HL-60 (cell line): ENCODE results near the gene CCDC146.

Source experiments
- DNase-seq, 2 experiments: peaks; one replicate each; pipeline ENCODE4 v3.0.0-alpha.2; 2010 to 2020; ENCODE audit warnings: low read depth in 1 of 2, low spot score in 1 of 2
- H3K27ac ChIP-seq: fragments of 250-450 bp; sonication (Bioruptor Pico); replicated peaks from 2 replicates; pipeline ENCODE4 v1.5.1; 2020; ENCODE audit warnings: mild to moderate bottlenecking, moderate library complexity
- H3K27me3 ChIP-seq: fragments of 250-450 bp; sonication (Bioruptor Pico); 2 replicates; pipeline ENCODE4 v1.5.1; 2021; ENCODE audit warnings: mild to moderate bottlenecking, moderate library complexity; ENCODE audit not compliant: insufficient read depth, poor library complexity, severe bottlenecking
- H3K4me3 ChIP-seq: replicated peaks from 2 replicates; pipeline ENCODE4 v1.5.1; 2011; ENCODE audit warnings: mild to moderate bottlenecking, control low read depth, low read length; ENCODE audit not compliant: insufficient read depth
- GABPA ChIP-seq: IDR thresholded peaks from 2 replicates; pipeline ENCODE4 v1.6.1; 2012; ENCODE audit warnings: low read depth
- POLR2AphosphoS5 ChIP-seq: IDR thresholded peaks from 2 replicates; pipeline ENCODE4 v1.6.1; 2012; ENCODE audit warnings: low read depth
- SPI1 ChIP-seq: IDR thresholded peaks from 2 replicates; pipeline ENCODE4 v1.6.1; 2012; ENCODE audit warnings: low read depth, mild to moderate bottlenecking, borderline replicate concordance
- TF ChIP-seq, protein P1 (sequence below): IDR thresholded peaks from 2 replicates; pipeline ENCODE4 v1.6.1; 2012; ENCODE audit warnings: low read depth; ENCODE audit not compliant: insufficient replicate concordance
- TF ChIP-seq, protein P2 (sequence below): IDR thresholded peaks from one replicate; pipeline ENCODE4 v1.5.1; 2011; ENCODE audit warnings: low read length, control low read depth, inconsistent platforms; ENCODE audit not compliant: insufficient read depth

CCDC146 gene

DNA sequence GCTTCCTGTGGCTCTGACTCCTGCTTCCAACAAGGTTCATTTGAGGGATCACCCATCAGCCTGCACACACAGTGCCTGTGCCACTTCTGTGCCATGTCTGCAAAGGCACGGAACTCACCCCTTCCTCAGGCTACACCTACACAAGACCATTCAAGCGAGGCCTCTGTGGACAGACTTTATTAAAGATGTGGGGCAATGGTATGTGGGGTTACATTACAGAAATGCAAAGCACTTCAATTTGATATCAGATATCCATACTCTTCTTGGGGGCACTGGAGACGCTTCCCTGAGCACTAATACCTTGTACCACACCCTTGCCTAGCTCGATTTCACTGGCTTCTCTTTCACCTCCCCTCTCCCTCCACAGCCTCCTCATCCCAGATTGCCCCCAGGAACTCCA, 161.6 kb downstream of the CCDC146 start:
- H3K4me3 ChIP-seq = no peak overlapping the region
- no peak overlapping the region for H3K27ac ChIP-seq
- H3K27me3 ChIP-seq = no peaks in the 10 kb centered on the region
- DNase-seq = no peak
- TF ChIP-seq, protein P1, sequence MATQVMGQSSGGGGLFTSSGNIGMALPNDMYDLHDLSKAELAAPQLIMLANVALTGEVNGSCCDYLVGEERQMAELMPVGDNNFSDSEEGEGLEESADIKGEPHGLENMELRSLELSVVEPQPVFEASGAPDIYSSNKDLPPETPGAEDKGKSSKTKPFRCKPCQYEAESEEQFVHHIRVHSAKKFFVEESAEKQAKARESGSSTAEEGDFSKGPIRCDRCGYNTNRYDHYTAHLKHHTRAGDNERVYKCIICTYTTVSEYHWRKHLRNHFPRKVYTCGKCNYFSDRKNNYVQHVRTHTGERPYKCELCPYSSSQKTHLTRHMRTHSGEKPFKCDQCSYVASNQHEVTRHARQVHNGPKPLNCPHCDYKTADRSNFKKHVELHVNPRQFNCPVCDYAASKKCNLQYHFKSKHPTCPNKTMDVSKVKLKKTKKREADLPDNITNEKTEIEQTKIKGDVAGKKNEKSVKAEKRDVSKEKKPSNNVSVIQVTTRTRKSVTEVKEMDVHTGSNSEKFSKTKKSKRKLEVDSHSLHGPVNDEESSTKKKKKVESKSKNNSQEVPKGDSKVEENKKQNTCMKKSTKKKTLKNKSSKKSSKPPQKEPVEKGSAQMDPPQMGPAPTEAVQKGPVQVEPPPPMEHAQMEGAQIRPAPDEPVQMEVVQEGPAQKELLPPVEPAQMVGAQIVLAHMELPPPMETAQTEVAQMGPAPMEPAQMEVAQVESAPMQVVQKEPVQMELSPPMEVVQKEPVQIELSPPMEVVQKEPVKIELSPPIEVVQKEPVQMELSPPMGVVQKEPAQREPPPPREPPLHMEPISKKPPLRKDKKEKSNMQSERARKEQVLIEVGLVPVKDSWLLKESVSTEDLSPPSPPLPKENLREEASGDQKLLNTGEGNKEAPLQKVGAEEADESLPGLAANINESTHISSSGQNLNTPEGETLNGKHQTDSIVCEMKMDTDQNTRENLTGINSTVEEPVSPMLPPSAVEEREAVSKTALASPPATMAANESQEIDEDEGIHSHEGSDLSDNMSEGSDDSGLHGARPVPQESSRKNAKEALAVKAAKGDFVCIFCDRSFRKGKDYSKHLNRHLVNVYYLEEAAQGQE = no peak
- TF ChIP-seq, protein P2, sequence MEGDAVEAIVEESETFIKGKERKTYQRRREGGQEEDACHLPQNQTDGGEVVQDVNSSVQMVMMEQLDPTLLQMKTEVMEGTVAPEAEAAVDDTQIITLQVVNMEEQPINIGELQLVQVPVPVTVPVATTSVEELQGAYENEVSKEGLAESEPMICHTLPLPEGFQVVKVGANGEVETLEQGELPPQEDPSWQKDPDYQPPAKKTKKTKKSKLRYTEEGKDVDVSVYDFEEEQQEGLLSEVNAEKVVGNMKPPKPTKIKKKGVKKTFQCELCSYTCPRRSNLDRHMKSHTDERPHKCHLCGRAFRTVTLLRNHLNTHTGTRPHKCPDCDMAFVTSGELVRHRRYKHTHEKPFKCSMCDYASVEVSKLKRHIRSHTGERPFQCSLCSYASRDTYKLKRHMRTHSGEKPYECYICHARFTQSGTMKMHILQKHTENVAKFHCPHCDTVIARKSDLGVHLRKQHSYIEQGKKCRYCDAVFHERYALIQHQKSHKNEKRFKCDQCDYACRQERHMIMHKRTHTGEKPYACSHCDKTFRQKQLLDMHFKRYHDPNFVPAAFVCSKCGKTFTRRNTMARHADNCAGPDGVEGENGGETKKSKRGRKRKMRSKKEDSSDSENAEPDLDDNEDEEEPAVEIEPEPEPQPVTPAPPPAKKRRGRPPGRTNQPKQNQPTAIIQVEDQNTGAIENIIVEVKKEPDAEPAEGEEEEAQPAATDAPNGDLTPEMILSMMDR = no peak
- no peak for TF ChIP-seq SPI1
- TF ChIP-seq GABPA = no peak
- TF ChIP-seq POLR2AphosphoS5 = no peak

DNA sequence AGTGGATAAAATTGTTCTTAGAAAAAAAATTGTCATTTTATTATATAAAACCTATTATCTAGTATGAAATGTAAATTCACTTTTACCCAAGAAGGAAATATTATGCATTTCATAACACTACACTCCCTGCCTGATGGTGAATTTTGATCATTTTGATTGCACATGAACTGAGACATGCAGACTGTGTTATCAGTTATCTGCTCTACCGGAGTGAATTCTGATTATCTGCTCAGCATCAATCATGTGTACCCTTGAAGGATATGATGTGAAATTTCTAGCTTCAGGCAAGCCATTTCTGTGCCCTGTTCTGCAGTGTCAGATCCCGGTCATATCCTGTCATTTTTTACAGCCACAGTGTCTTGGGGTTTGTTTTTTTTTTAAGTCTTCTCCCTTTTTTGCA, 162.2 kb downstream of the CCDC146 start:
- DNase-seq = no peak
- Histone ChIP-seq H3K27me3 (no peaks in the 10 kb centered on the region), H3K27ac (no peak overlapping the region), H3K4me3 (no peak overlapping the region)
- TF ChIP-seq GABPA = no peak
- no peak for TF ChIP-seq POLR2AphosphoS5
- TF ChIP-seq, protein P1 = no peak
- TF ChIP-seq, protein P2 = no peak
- no peak for TF ChIP-seq SPI1

GRCh38 chr7:77288676-77289320, 166.4 kb downstream of the CCDC146 start:
- no peak overlapping the region for H3K27ac ChIP-seq
- DNase-seq = no peak
- TF ChIP-seq, protein P1 = no peak
- TF ChIP-seq SPI1 = no peak
- TF ChIP-seq, protein P2 = no peak
- no peak overlapping the region for H3K4me3 ChIP-seq
- H3K27me3 ChIP-seq = no peaks in the 10 kb centered on the region
